ENCODE measurements around the gene ZNF462.
"Not testable (repeated sequence)": the region's sequence is repeated elsewhere in the genome, so short reads cannot be mapped to it uniquely, and the experiment has no call there.

DNA sequence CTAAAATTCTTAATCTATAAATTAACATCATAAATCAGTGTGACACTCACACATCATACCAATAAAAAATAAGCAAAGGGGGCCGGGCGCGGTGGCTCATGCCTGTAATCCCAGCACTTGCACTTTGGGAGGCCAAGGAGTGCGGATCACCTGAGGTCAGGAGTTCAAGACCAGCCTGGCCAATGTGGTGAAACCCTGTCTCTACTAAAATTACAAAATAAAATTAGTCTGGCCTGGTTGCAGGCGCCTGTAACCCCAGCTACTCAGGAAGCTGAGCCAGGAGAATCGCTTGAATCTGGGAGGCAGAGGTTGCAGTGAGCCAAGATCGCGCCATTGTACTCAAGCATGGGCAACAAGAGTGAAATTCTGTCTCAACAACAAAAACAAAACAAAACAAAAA, 11.3 kb upstream of the ZNF462 start:
- TF ChIP-seq, protein P1, sequence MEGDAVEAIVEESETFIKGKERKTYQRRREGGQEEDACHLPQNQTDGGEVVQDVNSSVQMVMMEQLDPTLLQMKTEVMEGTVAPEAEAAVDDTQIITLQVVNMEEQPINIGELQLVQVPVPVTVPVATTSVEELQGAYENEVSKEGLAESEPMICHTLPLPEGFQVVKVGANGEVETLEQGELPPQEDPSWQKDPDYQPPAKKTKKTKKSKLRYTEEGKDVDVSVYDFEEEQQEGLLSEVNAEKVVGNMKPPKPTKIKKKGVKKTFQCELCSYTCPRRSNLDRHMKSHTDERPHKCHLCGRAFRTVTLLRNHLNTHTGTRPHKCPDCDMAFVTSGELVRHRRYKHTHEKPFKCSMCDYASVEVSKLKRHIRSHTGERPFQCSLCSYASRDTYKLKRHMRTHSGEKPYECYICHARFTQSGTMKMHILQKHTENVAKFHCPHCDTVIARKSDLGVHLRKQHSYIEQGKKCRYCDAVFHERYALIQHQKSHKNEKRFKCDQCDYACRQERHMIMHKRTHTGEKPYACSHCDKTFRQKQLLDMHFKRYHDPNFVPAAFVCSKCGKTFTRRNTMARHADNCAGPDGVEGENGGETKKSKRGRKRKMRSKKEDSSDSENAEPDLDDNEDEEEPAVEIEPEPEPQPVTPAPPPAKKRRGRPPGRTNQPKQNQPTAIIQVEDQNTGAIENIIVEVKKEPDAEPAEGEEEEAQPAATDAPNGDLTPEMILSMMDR (IDR thresholded peaks at IDR 0.05), result not testable (repeated sequence)
- not testable (repeated sequence) for TF ChIP-seq POLR2AphosphoS5 (IDR thresholded peaks at IDR 0.05)

Measured in esophagus muscularis mucosa (tissue), 3 donors.